HG02852 (cell line): ENCODE measurements around the gene ZBTB43.

Experiments
- ATAC-seq: cut with Tn5 transposase; IDR thresholded peaks from one replicate; pipeline ENCODE4 v1.9.1; 2021; ENCODE audit warnings: mild to moderate bottlenecking, moderate library complexity; ENCODE audit not compliant: unreplicated experiment

ZBTB43 gene

DNA sequence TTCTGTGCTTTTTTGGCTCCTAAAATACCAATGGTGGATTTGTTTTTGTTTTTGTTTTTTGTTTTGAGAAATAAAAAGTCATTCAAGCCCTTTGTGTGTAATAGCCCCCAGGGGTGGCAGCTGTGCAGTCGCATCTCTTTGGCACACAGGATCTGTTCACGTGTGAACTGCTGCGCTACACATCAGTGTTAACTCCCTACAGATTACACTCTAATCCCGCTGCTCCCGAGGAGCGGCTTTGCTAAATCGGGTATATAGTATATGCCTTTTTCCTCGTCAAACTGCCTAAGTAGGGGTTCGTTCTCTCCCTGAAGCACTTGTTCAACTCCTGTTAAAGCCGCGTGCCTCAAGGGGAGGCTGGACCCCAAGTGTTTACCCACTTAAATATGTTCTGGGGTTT, 77.9 kb downstream of the ZBTB43 start:
- no peak for ATAC-seq

DNA sequence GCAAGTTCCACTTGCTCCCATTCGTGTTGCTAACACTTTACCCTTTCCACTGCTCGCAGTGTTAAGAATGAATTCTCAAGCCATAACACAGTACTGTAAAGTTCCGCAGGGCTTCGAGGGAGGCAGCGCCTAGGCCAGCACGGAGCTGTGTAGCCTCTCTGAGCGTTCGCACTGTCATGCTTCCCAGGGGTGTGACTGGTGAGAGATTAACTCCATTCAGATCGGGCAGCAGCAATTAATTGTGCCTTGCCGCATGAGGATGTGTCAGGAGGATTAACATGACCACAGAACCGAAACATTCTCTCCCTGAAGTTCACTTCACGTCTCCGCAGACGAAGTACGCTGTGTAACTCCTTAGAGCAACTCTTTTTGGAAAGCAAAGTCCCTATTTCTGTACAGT, 78.8 kb downstream of the ZBTB43 start:
- no peak for ATAC-seq

- ATAC-seq: no peak
These were observed 80.3 kb downstream of the ZBTB43 start for GRCh38 chr9:126885131-126885641.

DNA sequence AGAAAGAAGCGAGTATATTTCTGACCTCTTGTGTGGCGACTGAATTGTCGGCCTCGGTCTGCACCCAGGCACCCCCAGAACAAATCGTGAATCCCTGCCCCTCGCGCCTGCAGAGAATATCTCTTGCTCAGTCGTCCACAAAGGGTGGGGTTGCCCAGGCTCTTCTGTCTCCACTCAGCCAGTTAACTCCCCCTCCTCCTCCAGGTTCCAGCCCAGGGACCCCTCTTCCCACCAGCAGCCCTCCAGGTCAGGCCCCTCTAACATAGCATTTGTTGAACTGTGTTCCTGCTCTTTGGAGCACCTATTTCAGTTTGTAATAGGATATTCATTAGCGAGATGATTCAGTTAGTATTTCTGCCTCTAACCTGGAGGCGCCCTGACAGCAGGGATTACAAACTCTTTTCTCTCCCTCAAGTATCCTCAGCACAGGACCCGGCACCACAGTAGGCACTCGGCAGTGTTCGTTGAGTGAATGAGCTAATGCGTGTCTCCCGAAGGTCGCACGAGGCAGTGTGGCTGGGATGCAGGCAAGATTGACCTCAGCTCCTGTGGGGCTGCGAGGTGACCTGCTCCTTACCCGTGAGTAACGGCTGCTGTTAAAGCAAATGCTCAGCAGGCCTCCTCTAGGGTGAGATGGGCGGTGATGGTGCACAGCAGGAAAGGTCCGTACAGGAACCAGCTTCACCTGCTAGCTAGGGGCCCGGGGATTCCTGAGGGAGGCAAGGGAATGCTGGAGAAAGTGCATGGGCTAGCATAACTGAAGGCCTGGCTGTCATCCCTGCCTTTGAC, 81.4 kb downstream of the ZBTB43 start:
- ATAC-seq: no peak

GRCh38 chr9:126886897-126887296, 82.1 kb downstream of the ZBTB43 start:
- ATAC-seq: no peak
